ENCODE data around the gene CABYR. TPM values are rescaled to one million over a fixed set of nuclear protein-coding genes. Genes with fewer than 3 reads are reported as not detected.

Gene CABYR
- total and polyA plus RNA-seq, 2 of the 8 experiments (the other 6 are each of a cell fraction or from before 2014, with no cell fraction given), result 14.5 to 18.8 TPM

- WGBS, 2 experiments (ENCODE audit: extremely low coverage in 1 of 2, insufficient coverage in 1 of 2, insufficient read length in 1 of 2, insufficient replicate concordance in 2 of 2, low coverage in 1 of 2, low lambda C conversion rate in 2 of 2, missing lambda C conversion rate in 1 of 2), result 85% methylated on average over 3 of the region's 3 CpGs; no CpG with 5 or more reads in 1 of the 2 experiments
- H3K79me2 ChIP-seq (ENCODE audit: control insufficient read depth in 1 of 2, insufficient read depth in 2 of 2, low read length in 2 of 2), result no peaks in the 10 kb centered on the region
- H4K5ac ChIP-seq (ENCODE audit: insufficient read length, low read depth, low read length), result no peak overlapping the region
- H3K4me2 ChIP-seq (ENCODE audit: insufficient read depth in 1 of 2, low read depth in 2 of 2, low read length in 2 of 2), result no peak overlapping the region
- CTCF ChIA-PET (ENCODE audit: partially characterized antibody), result interaction anchor here (0.6 kb wide), 1 partner anchor 302 kb away, joined by 3 read pairs; no protein-coding TSS in a partner anchor
- H2AFZ ChIP-seq (ENCODE audit: low read length), result no peak overlapping the region
- H2BK15ac ChIP-seq (ENCODE audit: low read length), result no peak overlapping the region
- no peak overlapping the region for H3K18ac ChIP-seq (ENCODE audit: extremely low read depth, low read length)
- no peaks in the 10 kb centered on the region for H4K20me1 ChIP-seq (replicated peaks in 1 of 2; ENCODE audit: control insufficient read depth in 1 of 2, insufficient read depth in 2 of 2, low read length in 2 of 2)
- FAIRE-seq (no peak), DNase-seq (ENCODE audit: low read depth in 1 of 2, low spot score in 2 of 2) (no peak)
- no peak overlapping the region for H2BK5ac ChIP-seq (ENCODE audit: low read depth, low read length)
- no peak overlapping the region for H3K27ac ChIP-seq (ENCODE audit: low read depth, low read length)
- H2AK5ac ChIP-seq (ENCODE audit: low read depth, low read length), result no peak overlapping the region
- no peak overlapping the region for H3K4ac ChIP-seq (replicated peaks; ENCODE audit: insufficient read length, low read depth, low read length)
- H3K27me3 ChIP-seq (replicated peaks in 1 of 4; ENCODE audit: control insufficient read depth in 3 of 4, extremely low read depth in 1 of 4, insufficient read depth in 3 of 4, low read length in 3 of 4), result no peaks in the 10 kb centered on the region
- H3K9me3 ChIP-seq (ENCODE audit: insufficient read depth in 2 of 2, low read depth in 1 of 2, low read length in 1 of 2), result no peaks in the 10 kb centered on the region
- H3K79me1 ChIP-seq (ENCODE audit: low read depth, low read length), result no peaks in the 10 kb centered on the region
- H3K56ac ChIP-seq (replicated peaks; ENCODE audit: insufficient read length, low read depth, low read length), result no peak overlapping the region
- POLR2A ChIA-PET (ENCODE audit: partially characterized antibody), result interaction anchor here (2.2 kb wide), 1 partner anchor 11 kb away, joined by 5 read pairs; the partner anchor contains the start of gene CABYR
- no peaks in the 10 kb centered on the region for H3K23me2 ChIP-seq (ENCODE audit: low read depth, low read length)
- no peak overlapping the region for H3K9ac ChIP-seq (replicated peaks in 1 of 4; ENCODE audit: extremely low read depth in 1 of 4, low read depth in 3 of 4, low read length in 3 of 4)
- no peak overlapping the region for H3K23ac ChIP-seq (ENCODE audit: insufficient read length)
- H3K14ac ChIP-seq (ENCODE audit: insufficient read length), result no peak overlapping the region
- H4K91ac ChIP-seq (replicated peaks; ENCODE audit: insufficient read length, low read length), result no peak overlapping the region
- H3K4me1 ChIP-seq (replicated peaks in 1 of 4; ENCODE audit: control insufficient read depth in 3 of 4, insufficient read depth in 4 of 4, low read length in 3 of 4), result no peaks in the 10 kb centered on the region
- no peak overlapping the region for H2BK12ac ChIP-seq (ENCODE audit: low read depth, low read length)
- H2BK20ac ChIP-seq (ENCODE audit: low read length), result no peak overlapping the region
- H2BK120ac ChIP-seq (replicated peaks; ENCODE audit: low read depth, low read length), result no peak overlapping the region
- no peak overlapping the region for H3K4me3 ChIP-seq (ENCODE audit: extremely low read depth in 1 of 4, insufficient read depth in 2 of 4, low read depth in 3 of 4, low read length in 4 of 4)
- no peak overlapping the region for H4K8ac ChIP-seq (ENCODE audit: extremely low read depth, insufficient read depth, low read length)
- H3K36me3 ChIP-seq (ENCODE audit: control insufficient read depth in 2 of 4, insufficient read depth in 4 of 4, low read length in 3 of 4), result peaks cover 0 to 20% (median 1%) of the 10 kb centered on the region in 4 experiments; a peak in 4 of 8 replicates
- TF ChIP-seq POU5F1 (IDR thresholded peaks at IDR 0.05; ENCODE audit: low read depth, low read length), result no peak
- TF ChIP-seq ZNF274 (IDR thresholded peaks at IDR 0.05; ENCODE audit: borderline replicate concordance, extremely low read depth, low read length), result no peak
- TF ChIP-seq USF2 (IDR thresholded peaks at IDR 0.05; ENCODE audit: low read length), result no peak
- TF ChIP-seq KDM4A (IDR thresholded peaks at IDR 0.05; ENCODE audit: low read depth, low read length, severe bottlenecking), result no peak
- no peak for TF ChIP-seq GTF2F1 (IDR thresholded peaks at IDR 0.05; ENCODE audit: borderline replicate concordance, low read depth, low read length)
- TF ChIP-seq SP1 (IDR thresholded peaks at IDR 0.05; ENCODE audit: low read depth, low read length), result no peak
- no peak for TF ChIP-seq FOSL1 (IDR thresholded peaks at IDR 0.05; ENCODE audit: insufficient read depth, low read depth, low read length)
- no peak for TF ChIP-seq MAFK (IDR thresholded peaks at IDR 0.05; ENCODE audit: low read depth, low read length)
- TF ChIP-seq SIN3A (conservative IDR thresholded peaks at IDR 0.05 in 1 of 2, IDR thresholded peaks at IDR 0.05 in 1 of 2; ENCODE audit: low read depth in 1 of 2, low read length in 2 of 2), result no peak
Measured at GRCh38 chr18:24127735-24128134, 11.1 kb upstream of the CABYR start.

All from H1 (cell line).